ENCODE results near the gene TMEM237.

- no peak for TF ChIP-seq POLR2A (IDR thresholded peaks at IDR 0.05; ENCODE audit: extremely low read depth, insufficient read length)
- TF ChIP-seq, protein P1, sequence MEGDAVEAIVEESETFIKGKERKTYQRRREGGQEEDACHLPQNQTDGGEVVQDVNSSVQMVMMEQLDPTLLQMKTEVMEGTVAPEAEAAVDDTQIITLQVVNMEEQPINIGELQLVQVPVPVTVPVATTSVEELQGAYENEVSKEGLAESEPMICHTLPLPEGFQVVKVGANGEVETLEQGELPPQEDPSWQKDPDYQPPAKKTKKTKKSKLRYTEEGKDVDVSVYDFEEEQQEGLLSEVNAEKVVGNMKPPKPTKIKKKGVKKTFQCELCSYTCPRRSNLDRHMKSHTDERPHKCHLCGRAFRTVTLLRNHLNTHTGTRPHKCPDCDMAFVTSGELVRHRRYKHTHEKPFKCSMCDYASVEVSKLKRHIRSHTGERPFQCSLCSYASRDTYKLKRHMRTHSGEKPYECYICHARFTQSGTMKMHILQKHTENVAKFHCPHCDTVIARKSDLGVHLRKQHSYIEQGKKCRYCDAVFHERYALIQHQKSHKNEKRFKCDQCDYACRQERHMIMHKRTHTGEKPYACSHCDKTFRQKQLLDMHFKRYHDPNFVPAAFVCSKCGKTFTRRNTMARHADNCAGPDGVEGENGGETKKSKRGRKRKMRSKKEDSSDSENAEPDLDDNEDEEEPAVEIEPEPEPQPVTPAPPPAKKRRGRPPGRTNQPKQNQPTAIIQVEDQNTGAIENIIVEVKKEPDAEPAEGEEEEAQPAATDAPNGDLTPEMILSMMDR (IDR thresholded peaks at IDR 0.05; ENCODE audit: low read depth, low read length): no peak
- no peak for TF ChIP-seq MYC (IDR thresholded peaks at IDR 0.05; ENCODE audit: low read depth, low read length)
Measured at GRCh38 chr2:201574766-201575165, 68.5 kb downstream of the TMEM237 start.

Data from NB4 (cell line).